Tibial nerve (tissue), 4 donors: Measurements from ENCODE around the gene ACY1. TPM values are rescaled to one million over a fixed set of nuclear protein-coding genes. Genes with fewer than 3 reads are reported as not detected.

Source experiments
- DNase-seq, 2 donors: peaks; one replicate each; pipeline ENCODE4 v3.0.0-alpha.2; 2019; ENCODE audit warnings: low spot score in 2 of 2
- H3K27ac ChIP-seq, 4 donors: fragments of 200-600 bp; sonication (generic) in 3 of 4; one replicate each; pipeline ENCODE4 v1.5.1; 2017 to 2019; ENCODE audit warnings: mild to moderate bottlenecking in 1 of 4
- H3K27me3 ChIP-seq, 2 donors: fragments of 200-600 bp; sonication (generic) in 1 of 2; one replicate each; pipeline versions ENCODE4 v1.5.1 to v1.6.0; 2017 to 2019
- H3K36me3 ChIP-seq, 3 donors: fragments of 200-600 bp; sonication (generic); one replicate each; pipeline ENCODE4 v1.5.1; 2018 to 2019
- H3K4me1 ChIP-seq, 4 donors: fragments of 200-600 bp; sonication (generic) in 3 of 4; one replicate each; pipeline ENCODE4 v1.5.1; 2017 to 2019
- H3K4me3 ChIP-seq, 4 donors: fragments of 200-600 bp; sonication (generic) in 3 of 4; one replicate each; pipeline ENCODE4 v1.5.1; 2017 to 2019; ENCODE audit warnings: mild to moderate bottlenecking in 1 of 4, moderate library complexity in 1 of 4
- H3K9me3 ChIP-seq, 4 donors: fragments of 200-600 bp; sonication (generic) in 3 of 4; one replicate each; pipeline ENCODE4 v1.5.1; 2017 to 2019
- EP300 ChIP-seq, 2 donors: sonication (generic); formaldehyde crosslinking; IDR thresholded peaks; one replicate each; pipeline ENCODE4 v1.6.1; 2017; ENCODE audit warnings: antibody characterized with exemption in 2 of 2, mild to moderate bottlenecking in 1 of 2
- POLR2A ChIP-seq, 2 donors: fragments of 450-650 bp; IDR thresholded peaks; one replicate each; pipeline ENCODE4 v1.6.1; 2017; ENCODE audit warnings: antibody characterized with exemption in 2 of 2, mild to moderate bottlenecking in 2 of 2, moderate library complexity in 2 of 2
- WGBS, 2 donors: methylation state at CpG; one replicate each; pipeline ENCODE4 v1.1.5; 2018; 5-methylcytosine and 5-hydroxymethylcytosine counted together
- total RNA-seq, 4 donors: library from RNA; depleted of rRNA; stranded (reverse); fragments of >200 nt; gene quantifications; one replicate each; pipeline ENCODE4 v1.1.0, GENCODE V29; 2016
- TF ChIP-seq, protein P1 (sequence below), 5 experiments: fragments of 200-600 bp in 3 of 5; fragments of 450-650 bp in 2 of 5; sonication (generic) in 3 of 5; IDR thresholded peaks; one replicate each; pipeline ENCODE4 v1.5.1; 2016 to 2019; ENCODE audit warnings: antibody characterized with exemption in 5 of 5, mild to moderate bottlenecking in 3 of 5, moderate library complexity in 2 of 5

ACY1 gene
- total RNA-seq, 4 donors from 2014 or later = 32.2 to 61.0 (median 45.6) TPM

DNA sequence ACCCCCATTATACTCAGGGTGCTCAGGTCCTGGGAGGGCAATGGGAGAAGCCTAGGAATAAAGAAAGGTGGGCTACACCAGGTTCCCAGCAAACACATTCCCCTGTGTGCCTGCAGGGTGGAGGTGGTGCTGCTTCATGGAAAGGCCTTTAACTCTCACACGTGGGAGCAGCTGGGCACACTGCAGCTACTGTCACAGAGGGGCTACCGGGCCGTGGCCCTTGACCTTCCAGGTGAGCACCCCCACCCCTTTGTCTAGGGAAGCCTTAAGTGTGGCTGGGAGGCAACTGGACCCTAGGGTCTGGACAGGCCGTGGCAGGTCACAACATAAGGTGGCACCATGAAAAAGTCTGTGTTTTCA, 5.2 kb upstream of the ACY1 start:
- Histone ChIP-seq H3K4me1 (peaks cover 0 to 54% (median 36%) of the 10 kb centered on the region in 4 donors), H3K36me3 (peaks cover 0 to 10% (median 0%) of the 10 kb centered on the region in 3 donors), H3K27me3 (no peaks in the 10 kb centered on the region), H3K27ac (no peak overlapping the region), H3K9me3 (no peaks in the 10 kb centered on the region), H3K4me3 (no peak overlapping the region)
- DNase-seq = no peak
- TF ChIP-seq EP300 (IDR thresholded peaks at IDR 0.05) (no peak), POLR2A (IDR thresholded peaks at IDR 0.05) (no peak)
- TF ChIP-seq, protein P1, sequence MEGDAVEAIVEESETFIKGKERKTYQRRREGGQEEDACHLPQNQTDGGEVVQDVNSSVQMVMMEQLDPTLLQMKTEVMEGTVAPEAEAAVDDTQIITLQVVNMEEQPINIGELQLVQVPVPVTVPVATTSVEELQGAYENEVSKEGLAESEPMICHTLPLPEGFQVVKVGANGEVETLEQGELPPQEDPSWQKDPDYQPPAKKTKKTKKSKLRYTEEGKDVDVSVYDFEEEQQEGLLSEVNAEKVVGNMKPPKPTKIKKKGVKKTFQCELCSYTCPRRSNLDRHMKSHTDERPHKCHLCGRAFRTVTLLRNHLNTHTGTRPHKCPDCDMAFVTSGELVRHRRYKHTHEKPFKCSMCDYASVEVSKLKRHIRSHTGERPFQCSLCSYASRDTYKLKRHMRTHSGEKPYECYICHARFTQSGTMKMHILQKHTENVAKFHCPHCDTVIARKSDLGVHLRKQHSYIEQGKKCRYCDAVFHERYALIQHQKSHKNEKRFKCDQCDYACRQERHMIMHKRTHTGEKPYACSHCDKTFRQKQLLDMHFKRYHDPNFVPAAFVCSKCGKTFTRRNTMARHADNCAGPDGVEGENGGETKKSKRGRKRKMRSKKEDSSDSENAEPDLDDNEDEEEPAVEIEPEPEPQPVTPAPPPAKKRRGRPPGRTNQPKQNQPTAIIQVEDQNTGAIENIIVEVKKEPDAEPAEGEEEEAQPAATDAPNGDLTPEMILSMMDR (IDR thresholded peaks at IDR 0.05) = no peak
- WGBS, 2 donors = 74 to 77% methylated on average over 4 of the region's 4 CpGs

DNA sequence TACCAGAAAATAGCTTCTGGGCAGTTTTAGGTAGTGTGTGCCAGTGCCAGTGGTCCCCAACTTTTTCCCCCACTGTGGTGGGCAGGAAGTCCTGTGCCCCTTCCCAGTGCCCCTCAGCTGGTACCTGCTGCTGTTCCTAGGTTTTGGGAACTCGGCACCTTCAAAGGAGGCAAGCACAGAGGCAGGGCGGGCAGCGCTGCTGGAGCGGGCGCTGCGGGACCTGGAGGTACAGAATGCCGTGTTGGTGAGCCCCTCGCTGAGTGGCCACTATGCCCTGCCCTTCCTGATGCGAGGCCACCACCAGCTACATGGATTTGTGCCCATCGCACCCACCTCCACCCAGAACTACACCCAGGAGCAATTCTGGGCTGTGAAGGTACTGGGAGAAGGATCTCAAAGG, 3.1 kb upstream of the ACY1 start:
- peaks cover 0 to 59% (median 30%) of the 10 kb centered on the region in 4 donors for H3K4me1 ChIP-seq
- no peak for DNase-seq
- no peak overlapping the region for H3K27ac ChIP-seq
- TF ChIP-seq, protein P1 (IDR thresholded peaks at IDR 0.05) = no peak
- TF ChIP-seq EP300 (IDR thresholded peaks at IDR 0.05) (no peak), POLR2A (IDR thresholded peaks at IDR 0.05) (no peak)
- WGBS, 2 donors = 96% methylated on average over 10 of the region's 10 CpGs; no CpG with 5 or more reads in 1 of the 2 donors
- no peak overlapping the region for H3K4me3 ChIP-seq
- no peaks in the 10 kb centered on the region for H3K9me3 ChIP-seq
- H3K27me3 ChIP-seq = no peaks in the 10 kb centered on the region
- H3K36me3 ChIP-seq = peaks cover 0 to 13% (median 0%) of the 10 kb centered on the region in 3 donors

DNA sequence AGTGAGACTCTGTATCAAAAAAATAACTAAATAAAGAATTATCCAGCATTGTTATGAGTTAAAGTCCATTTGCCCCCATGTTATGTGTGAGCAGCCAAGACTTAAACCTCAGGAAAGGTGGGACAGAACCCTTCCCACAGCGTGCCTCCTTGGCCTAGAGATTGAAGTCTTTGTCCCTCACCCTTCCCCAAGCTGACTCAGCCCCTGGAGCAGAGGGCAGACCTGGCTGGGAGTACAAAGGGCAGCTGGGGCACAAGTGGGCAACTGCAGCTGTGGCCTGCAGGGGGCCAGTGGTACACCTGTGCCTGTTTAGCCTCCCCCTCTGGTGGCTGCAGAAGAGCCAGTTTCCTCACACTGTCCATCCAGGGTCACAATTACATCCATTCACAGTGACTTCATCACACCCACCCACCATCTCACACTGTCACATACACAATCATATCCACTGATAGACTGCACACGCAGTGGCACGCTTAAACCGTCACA, 940 bp upstream of the ACY1 start:
- Histone ChIP-seq H3K4me1 (peaks cover 0 to 42% (median 20%) of the 10 kb centered on the region in 4 donors), H3K9me3 (no peaks in the 10 kb centered on the region), H3K27ac (peak overlapping the region; percentile 81 to 96 (median 93))

DNA sequence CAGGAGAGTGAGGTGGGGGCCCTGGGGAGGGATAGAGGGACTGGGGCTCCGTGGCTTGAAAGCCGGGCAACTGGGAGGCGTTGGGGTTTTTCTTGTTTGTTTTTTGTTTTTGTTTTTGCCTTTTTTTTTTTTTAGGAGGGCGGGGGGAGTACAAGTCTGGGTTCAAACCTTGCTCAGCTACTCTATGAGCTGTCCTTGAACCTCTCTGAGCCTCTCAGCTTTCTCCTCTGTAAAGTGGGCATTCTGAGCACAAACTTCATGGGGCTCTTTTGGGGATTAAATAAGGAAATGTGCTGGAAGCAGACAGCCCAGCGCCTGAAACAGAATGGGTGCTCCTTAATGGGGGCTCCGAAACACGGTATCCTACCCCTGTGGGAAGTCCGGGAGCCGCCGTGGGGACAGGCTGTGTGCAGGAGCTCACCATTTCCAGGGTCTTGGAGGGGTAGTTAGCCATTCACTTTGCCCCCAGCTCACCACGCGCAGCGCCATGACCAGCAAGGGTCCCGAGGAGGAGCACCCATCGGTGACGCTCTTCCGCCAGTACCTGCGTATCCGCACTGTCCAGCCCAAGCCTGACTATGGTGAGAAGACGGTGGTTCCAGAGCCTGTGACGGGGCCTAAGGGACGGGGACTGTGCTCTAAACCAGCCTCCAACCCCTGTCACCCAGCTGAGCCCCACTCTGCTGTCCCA, 388 bp downstream of the ACY1 start:
- Histone ChIP-seq H3K9me3 (no peaks in the 10 kb centered on the region), H3K4me3 (peak overlapping the region; percentile 53 to 76 (median 60)), H3K36me3 (peaks cover 0 to 40% (median 0%) of the 10 kb centered on the region in 3 donors), H3K4me1 (peaks cover 0 to 42% (median 20%) of the 10 kb centered on the region in 4 donors), H3K27ac (peak overlapping the region; percentile 81 to 96 (median 93)), H3K27me3 (no peaks in the 10 kb centered on the region)
- DNase-seq = no peak
- WGBS, 2 donors = 61 to 68% methylated on average over 20 to 22 of the region's 22 CpGs
- TF ChIP-seq POLR2A (IDR thresholded peaks at IDR 0.05) = no peak

More for the DNA sequence above, 940 bp upstream of the ACY1 start:
- peaks cover 0 to 32% (median 0%) of the 10 kb centered on the region in 3 donors for H3K36me3 ChIP-seq
- no peaks in the 10 kb centered on the region for H3K27me3 ChIP-seq
- 7 to 13% methylated on average over 4 of the region's 4 CpGs for WGBS, 2 donors
- TF ChIP-seq POLR2A (IDR thresholded peaks at IDR 0.05) = no peak
- TF ChIP-seq, protein P1 (IDR thresholded peaks at IDR 0.05) = peak in 1 of 5 experiments; percentile 43
- no peak for DNase-seq
- H3K4me3 ChIP-seq = peak overlapping the region; percentile 53 to 76 (median 60)

DNA sequence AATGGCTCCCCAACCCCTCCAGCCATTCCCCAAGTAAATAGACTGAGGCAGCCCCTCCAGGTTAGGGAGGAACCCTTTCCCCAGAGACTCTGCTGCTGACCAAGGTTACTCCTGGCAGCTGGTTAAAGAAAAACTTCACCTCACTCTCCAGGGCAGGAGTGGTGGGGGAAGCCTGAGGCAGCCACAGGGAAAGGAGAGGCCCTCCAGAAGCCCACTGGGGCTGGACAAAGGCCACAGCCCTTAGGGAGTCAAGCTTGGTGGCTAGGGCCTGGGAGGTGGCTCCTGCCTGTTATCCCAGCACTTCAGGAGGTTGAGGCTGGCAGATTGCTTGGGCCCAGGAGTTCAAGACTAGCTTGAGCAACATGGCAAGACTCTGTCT, 923 bp downstream of the ACY1 start:
- TF ChIP-seq, protein P1 (IDR thresholded peaks at IDR 0.05) = no peak
- TF ChIP-seq POLR2A (IDR thresholded peaks at IDR 0.05) = no peak
- no peak for TF ChIP-seq EP300 (IDR thresholded peaks at IDR 0.05)
- Histone ChIP-seq H3K36me3 (peaks cover 0 to 46% (median 0%) of the 10 kb centered on the region in 3 donors), H3K27ac (peak overlapping the region in 3 of 4 donors; percentile 93 to 96 (median 93)), H3K9me3 (no peaks in the 10 kb centered on the region), H3K4me3 (peak overlapping the region in 1 of 4 donors; percentile 59), H3K27me3 (no peaks in the 10 kb centered on the region), H3K4me1 (peaks cover 0 to 42% (median 20%) of the 10 kb centered on the region in 4 donors)
- DNase-seq = no peak
